Stimulated activated CD4-positive, alpha-beta T cell treated with anti-CD3 and anti-CD28 coated beads, TNF-alpha, amount 100 ng/mL, for 24 hours (primary cell): Measurements from ENCODE around the gene LDLR.
A peak's percentile ranks its signal among the peaks of the same experiment; 100 is the strongest.
"Not testable (repeated sequence)": the region's sequence is repeated elsewhere in the genome, so short reads cannot be mapped to it uniquely, and the experiment has no call there.

Source experiments
- DNase-seq, 3 experiments: peaks; one replicate each; pipeline ENCODE4 v3.0.0-alpha.2; 2020; ENCODE audit warnings: low read depth in 3 of 3

The LDLR gene

DNA sequence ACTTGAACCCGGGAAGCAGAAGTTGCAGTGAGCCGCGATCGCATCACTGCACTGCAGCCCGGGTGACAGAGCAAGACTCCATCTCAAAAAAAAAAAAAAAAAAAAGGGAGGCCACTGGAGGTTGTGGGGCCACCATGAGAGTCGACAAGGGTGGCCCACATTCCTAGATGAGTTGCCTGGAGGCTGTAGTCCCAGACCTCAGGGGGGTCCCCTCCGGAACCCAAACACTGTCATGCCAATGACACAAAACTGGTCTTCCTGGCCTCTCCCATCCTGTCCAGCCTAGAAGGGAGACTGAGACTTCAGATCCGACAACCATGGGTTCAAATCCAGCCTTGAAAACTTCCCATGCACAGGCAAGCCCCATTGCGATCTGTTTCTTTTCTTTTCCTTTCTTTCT, 51.6 kb downstream of the LDLR start:
- no peak for DNase-seq

DNA sequence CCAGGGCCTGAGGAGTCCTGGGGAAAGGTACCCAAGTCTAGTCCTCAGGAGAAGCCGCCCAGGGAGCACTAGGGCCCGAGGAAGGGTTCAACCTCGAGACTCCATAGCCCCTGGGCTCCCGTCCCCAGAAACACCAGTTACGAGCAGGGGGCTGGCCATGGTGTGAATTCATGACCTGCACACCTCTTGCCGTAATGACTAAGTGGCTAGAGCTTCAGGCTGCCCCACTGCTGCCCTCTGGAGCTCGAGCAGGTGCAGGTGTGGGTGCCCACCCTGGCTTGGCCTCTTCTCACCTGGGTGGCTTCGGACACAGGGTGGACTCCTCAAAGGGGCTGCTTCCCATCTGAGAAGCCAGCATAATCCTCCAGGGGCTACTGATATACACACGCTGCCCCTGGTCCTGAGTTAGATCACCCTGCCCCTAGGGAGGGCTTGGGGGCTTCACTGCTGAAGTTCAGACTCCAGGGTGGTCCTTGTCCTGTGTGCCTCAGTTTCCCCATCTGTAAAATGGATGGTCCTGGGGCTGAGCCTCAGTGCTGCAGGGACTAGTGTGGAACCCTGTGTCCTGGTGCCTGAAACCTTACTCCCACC, 52.8 kb downstream of the LDLR start:
- no peak for DNase-seq

DNA sequence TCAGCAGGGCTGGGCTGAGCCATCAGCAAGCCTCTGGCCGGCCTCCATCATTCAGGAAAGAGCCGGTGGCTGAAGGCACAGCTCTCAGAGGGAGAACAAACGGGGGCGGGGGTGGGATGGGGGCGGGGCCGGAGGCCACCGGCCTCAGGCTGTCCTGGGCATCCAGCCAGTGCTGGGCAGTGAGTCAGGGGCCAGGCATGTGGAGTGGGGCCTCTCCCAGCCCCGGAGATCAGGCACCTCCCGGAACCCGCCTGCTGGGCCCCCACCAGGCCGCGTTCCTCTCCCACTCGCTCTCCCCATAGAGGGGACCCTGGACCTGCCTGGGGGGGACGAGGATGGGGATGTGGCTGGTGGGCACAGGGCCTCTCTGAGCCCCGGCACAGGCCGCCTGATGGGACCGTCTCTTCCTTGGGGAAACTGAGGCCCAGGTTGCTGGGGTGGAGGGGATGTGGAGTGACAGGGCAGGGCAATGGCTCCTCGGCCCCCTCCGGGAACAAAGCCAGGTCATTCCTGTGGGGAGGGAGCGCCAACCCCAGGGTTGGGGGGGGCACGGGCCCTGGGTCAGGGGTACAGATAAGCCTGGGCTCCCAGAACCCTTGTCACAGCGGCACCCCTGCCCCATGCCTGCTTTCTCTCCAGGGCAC, 53.4 kb downstream of the LDLR start:
- no peak for DNase-seq

- no peak for DNase-seq
Observed at GRCh38 chr19:11145536-11145924, 56.3 kb downstream of the LDLR start.

DNA sequence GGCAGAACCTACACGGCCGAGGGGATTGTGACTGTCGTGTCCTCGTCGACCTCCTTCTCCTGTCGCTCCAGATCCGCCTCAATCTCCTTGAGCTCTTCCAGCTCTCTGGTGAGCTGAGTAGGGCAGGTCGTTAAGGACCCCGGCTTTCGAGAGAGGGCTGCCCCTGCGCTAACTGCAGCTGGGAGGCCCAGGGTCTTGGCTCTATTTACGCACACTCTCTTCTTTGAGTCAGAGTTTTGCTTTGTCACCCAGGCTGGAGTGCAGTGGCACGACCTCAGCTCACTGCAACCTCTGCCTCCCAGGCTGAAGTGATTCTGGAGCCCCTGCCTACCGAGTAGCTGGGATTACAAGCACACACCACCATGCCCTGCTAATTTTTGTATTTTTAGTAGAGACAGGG, 58.7 kb downstream of the LDLR start:
- no peak for DNase-seq

- no peak for DNase-seq
Observed at GRCh38 chr19:11151181-11151580, 61.9 kb downstream of the LDLR start.

DNA sequence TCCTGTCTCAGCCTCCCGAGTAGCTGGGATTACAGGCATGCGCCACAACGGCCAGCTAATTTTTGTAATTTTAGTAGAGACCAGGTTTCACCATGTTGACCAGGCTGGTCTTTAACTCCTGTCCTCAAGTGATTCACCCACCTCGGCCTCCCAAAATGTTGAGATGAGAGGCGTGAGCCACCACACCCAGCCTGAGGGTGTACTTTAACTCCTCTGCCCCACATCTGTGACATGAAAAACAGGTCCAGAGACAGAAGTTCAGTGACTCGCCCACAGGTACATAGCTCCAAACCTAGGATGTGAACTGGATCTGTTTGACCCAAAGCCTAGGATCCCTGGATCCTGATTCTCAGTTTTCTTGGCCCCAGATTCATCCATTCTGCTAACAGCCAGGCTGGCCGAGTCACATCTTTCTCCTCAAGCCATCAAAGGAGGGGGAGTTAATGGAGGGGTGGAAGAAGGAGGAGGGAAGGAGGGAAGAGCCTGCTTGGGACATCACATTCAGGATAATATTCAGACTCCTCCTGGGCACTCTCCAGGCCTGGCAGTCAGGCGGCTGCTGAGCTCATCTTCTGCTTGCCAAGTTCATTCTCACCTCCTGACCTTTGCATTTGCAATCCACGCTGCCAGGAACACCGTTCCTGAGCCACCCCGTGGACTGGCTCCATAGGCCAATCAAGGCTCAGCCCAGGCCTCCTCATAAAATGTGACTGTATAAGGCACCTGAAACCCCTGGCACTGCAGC, 63.2 kb downstream of the LDLR start:
- DNase-seq, result no peak

DNA sequence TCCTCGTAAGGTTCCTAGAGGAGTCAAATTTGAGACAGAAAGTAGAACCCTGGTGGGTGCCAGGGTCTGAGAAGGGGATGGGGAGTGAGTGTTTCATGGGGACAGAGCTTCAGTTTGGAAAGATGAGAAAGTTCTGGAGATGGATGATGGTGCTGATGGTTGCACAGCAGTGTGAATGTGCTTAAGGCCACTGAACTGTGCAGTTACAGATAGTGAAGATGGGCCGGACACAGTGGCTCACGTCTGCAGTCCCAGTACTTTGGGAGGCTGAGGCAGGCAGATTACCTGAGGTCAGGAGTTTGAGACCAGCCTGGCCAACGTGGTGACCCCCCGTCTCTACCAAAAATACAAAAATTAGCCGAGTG, 65.4 kb downstream of the LDLR start:
- DNase-seq, result no peak

DNA sequence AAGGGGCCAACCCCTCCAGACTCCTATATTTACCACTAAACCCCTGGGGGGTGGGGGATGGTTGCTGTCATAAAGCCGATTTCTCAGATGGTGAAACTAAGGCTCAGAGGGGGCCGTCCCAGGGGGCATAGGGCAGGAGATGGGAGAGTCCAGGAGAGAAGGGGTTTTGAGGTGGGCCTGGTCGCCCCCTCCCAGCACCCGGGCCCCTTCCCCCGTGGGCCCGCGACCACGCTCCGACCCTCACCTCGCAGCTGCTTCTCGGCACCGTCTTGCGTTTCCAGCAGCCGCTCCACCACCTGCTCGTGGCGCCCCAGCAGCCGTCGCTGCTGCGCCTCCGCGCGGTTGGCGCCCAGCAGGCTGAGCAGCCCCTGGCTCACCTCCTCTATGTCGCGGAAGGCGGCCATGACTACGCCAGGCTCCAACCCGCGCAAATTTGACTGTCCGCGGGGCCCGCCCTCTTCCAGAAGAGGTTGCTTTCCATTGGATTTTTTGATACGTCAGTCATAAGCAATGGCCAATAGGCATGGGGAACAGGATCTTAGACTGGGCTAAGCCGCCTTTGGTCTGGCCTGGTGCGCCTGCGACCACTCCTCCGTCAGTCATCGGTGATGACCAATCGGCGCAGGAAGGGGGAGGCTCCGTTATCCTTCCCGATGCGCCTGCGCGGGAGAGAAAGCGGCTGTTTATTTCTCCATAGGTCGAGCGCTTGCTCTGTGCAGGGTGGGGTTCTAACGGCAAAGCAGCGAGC, 66.3 kb downstream of the LDLR start, which contains the start of gene SPC24:
SPC24 (minus strand) TSS at position 410 of the 748 bp plus-strand sequence; CDS start at position 404, 6 bp downstream.
- DNase-seq, result peak; percentile 79 to 92 (median 83)

DNA sequence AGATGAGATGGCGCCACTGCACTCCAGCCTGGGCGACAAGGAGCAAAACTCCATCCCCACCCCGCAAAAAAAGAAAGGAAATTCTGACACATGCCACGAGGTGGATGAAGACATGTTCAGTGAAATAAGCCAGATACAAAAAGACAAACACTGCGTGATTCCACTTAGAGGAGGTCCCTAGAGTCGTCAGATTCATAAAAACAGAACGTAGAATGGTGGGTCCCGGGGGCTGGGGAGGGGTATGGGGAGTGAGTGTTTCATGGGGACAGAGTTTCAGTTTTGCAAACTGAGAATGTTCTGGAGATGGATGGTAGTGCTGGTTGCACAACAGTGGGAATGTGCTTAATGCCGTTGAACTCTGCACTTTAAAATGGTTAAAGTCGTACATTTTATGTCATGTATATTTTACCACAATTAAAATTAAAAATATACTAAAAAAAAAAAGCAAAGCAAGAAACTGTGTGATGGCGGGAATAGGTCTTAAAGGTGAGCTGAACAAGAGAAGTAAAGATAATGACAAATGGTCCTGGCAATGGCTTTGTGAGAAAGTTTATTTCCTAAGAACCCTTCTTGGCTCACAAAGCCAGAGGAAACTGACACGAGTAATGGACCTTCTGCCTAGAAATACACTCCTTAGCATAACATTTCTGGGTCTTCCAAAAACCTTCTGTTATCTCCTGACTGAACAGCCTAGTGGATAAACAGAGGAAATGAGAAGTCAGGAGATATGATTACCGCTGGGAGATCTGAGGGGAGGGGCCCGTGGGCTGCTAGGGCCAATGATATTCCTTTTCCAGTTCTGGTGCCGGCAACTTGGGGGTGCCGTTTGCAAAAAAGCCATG, 70.6 kb downstream of the LDLR start:
- DNase-seq, result no peak

DNA sequence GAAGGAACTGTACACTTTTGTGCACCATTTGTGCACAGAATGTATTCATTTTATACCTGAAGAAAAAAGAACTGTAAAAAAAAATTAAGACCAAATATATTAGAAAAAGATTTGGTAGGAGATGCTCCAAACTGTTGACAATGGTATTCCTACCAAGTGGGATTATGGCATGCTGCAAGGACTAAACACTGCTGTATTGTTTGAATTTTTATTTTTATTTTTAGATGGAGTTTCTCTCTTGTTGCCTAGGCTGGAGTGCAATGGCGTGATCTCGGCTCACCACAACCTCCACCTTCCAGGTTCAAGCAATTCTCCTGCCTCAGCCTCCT, 71.1 kb downstream of the LDLR start:
- not testable (repeated sequence) for DNase-seq

DNA sequence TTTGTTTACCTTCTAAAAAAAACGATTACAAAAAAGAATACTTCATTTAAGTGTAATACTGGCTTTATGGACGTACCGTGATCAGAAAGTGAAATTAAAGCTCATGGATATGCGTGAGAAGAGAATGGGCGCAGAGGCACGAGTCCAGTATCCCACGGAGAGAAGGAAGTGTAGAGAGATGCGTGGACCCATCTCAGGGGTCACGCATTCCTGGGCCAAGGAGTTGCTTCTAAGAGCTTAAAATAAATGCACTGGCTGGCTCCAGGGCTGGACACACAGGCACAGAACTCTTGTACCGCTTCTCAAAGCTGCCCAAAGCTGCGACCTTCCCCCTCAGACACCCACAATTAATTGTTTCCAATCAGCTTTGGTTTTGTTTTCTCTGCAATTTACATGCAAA, 75.0 kb downstream of the LDLR start:
- DNase-seq, result no peak

DNA sequence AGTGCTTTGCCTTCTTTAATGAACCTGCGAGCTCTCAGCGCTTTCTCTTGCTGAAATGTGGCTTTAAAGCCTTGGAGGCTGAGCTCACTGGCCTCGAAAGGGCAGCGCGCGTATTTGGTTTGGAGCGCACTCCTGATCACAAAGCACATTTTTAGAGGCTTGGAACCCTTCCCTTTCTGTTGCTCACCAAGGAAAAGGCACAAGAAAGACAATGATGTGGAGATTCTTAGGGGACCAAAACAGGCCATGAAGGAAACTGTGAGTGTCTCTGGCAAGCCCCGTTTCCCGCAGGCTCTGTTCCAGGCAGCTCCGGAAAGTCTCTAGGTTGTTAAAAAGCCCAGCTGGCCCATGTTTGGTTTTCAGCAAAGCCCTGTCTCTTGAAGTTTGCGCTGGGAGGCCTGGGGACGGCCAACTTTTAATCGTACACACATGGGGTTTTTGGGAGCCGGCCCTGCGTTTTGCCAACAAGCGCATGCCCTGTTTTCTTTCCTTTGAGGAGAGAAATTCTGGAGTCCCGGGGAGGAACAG, 75.7 kb downstream of the LDLR start:
- no peak for DNase-seq

- no peak for DNase-seq
Observed at GRCh38 chr19:11165486-11166030, 76.3 kb downstream of the LDLR start.

DNA sequence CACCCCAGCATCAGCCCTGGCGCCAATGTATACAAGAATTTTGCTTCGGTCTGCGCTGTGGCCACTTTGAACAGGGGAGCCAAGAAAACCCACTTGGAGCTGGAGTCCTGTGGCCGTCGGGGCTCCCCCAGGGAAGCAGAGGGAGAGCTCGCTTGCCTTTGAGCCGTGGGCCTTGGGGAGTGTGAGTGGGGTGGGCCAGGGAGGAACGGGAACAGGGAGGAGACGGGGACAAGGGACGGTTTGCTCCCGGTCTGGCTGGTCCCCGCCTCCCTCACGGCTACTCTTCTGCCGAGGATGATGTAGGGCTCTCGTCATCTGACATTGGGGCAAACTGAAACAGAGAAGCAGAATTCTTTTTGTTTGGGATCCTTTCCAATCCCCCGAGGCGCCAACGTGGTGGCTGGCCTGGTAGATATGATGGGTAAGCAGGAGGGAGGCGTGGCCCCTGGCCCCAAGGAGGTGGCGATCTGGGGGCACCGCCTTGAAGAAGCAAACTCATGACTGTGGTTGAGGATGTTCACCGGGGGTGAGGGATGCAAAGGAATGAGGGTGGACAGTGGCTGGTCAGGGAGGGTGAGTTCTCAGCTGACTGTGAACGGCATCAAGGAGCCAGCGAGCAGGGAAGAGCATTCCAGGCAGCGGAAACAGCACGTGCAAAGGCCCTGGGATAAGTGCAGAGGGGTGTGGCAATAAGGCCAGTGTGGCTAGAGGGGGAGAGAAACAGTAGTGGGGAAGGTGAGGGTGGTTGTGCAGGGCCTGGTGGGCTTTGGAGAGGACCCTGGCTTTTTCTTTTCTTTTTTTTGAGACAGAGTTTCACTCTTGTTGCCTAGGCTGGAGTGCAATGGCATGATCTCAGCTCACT, 77.2 kb downstream of the LDLR start:
- no peak for DNase-seq

DNA sequence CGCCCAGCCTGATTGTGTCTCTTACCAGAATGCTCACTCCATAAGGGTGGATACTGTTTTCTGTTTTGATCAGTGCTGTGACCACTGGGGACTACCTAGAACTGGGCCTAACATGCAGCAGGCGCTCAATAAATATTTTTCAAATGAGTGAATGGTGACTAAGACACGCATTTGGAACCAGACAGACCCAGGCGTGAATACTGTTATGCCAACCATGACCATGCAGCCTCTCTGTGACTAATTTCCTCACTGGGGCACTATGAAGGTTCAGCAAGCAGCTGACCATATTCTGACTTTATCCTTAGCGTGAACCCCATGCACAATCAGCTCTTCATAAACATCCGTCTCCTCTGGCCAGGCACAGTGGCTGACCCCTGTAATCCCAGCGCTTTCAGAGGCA, 79.3 kb downstream of the LDLR start:
- no peak for DNase-seq

GRCh38 chr19:11169896-11170678, 80.8 kb downstream of the LDLR start:
- no peak for DNase-seq

- DNase-seq, result no peak
Observed at GRCh38 chr19:11171144-11171543, 81.9 kb downstream of the LDLR start.

DNA sequence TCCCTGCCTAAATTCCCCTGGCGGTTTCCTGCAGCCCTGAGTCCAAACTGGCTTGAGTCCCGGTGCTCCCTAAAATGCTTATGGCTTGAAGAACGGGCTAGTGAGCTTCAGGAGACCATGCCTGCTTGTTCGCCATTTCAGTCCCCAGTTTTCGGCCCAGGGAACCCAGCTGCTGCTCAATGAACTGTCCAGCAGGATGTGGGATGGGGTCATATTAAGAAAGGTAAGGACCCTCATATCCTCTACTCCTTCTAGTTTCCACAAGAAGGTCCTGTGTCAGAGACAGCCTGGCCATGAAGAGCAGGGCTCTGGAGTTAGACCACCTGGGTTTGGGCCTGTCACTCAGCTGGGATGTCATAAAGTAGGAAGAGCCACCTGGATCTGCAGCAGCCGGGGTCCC, 83.3 kb downstream of the LDLR start:
- DNase-seq, result no peak
